Transverse colon (tissue), 4 donors: Measurements from ENCODE around the gene MXRA8.

Experiments used
- EP300 ChIP-seq: sonication (generic); formaldehyde crosslinking; IDR thresholded peaks from one replicate; pipeline ENCODE4 v1.6.1; 2017; ENCODE audit warnings: antibody characterized with exemption, low read depth
- POLR2A ChIP-seq: fragments of 450-650 bp; IDR thresholded peaks from one replicate; pipeline ENCODE4 v1.6.1; 2016; ENCODE audit warnings: antibody characterized with exemption, mild to moderate bottlenecking, moderate library complexity
- POLR2AphosphoS5 ChIP-seq, 3 donors: sonication (generic); formaldehyde crosslinking; IDR thresholded peaks; one replicate each; pipeline ENCODE4 v1.6.1; 2016; ENCODE audit warnings: antibody characterized with exemption in 3 of 3
- TF ChIP-seq, protein P1 (sequence below), 5 experiments: fragments of 200-600 bp in 3 of 5; fragments of 450-650 bp in 2 of 5; sonication (generic) in 3 of 5; IDR thresholded peaks; 1 replicate in 2 of 5; 2 replicates in 3 of 5; pipeline ENCODE4 v1.5.1; 2016 to 2017; ENCODE audit warnings: antibody characterized with exemption in 5 of 5, inconsistent platforms in 3 of 5, mild to moderate bottlenecking in 2 of 5, moderate library complexity in 1 of 5

DNA sequence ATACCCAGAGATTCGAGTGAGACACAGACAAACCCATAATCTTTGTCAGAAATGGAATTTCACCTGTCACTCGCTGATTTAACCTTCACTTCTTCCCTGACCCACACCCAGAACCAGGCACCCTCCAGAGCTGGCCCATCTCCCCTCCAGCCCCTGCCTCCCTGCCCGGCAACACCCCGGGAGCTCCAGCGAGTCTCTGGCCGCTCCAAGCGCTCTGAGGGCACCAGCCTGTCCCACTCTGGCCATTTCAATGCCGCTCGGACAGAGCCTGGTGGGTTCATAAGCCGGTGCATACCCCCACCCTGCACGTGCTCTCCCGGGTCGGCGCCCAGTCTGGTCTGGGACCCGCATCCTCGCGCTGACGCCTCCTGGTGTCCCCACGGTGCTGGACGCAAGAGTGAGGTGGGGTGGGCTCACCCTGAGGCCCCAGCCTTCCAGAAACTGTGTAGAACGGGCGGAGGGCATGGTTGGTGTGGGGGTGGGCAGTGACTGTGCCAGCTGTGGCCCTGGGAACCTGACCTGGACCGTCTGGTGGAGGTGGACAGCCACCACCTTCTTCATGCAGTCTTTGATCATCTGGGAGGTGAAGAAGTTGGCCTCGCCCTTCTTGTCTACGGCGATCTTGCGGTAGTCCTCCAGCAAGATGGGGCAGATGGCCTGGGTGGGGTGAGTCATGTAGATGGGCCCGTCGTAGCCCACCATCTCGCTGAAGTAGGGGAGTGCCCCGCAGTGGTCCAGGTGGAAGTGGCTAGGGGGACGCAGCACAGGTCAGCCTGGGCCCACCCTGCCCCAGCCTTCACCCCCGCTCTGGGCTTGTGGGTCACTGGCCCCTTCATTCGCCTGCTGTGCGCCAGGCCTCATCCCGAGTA, 39.3 kb downstream of the MXRA8 start:
- TF ChIP-seq POLR2A, result no peak
- TF ChIP-seq, protein P1, sequence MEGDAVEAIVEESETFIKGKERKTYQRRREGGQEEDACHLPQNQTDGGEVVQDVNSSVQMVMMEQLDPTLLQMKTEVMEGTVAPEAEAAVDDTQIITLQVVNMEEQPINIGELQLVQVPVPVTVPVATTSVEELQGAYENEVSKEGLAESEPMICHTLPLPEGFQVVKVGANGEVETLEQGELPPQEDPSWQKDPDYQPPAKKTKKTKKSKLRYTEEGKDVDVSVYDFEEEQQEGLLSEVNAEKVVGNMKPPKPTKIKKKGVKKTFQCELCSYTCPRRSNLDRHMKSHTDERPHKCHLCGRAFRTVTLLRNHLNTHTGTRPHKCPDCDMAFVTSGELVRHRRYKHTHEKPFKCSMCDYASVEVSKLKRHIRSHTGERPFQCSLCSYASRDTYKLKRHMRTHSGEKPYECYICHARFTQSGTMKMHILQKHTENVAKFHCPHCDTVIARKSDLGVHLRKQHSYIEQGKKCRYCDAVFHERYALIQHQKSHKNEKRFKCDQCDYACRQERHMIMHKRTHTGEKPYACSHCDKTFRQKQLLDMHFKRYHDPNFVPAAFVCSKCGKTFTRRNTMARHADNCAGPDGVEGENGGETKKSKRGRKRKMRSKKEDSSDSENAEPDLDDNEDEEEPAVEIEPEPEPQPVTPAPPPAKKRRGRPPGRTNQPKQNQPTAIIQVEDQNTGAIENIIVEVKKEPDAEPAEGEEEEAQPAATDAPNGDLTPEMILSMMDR (IDR thresholded peaks at IDR 0.05), result no peak
- TF ChIP-seq EP300, result no peak
- no peak for TF ChIP-seq POLR2AphosphoS5 (IDR thresholded peaks at IDR 0.05)
